GM19238 (cell line): Measurements from ENCODE around the gene CYSTM1.

Experiments used
- DNase-seq: peaks from one replicate; pipeline ENCODE4 v3.0.0; 2011; ENCODE audit warnings: low spot score; ENCODE audit not compliant: insufficient read length

The CYSTM1 gene

GRCh38 chr5:140174465-140175366 lies at the start of gene CYSTM1:
TSS of gene CYSTM1 (plus strand) at chr5:140175188. CDS start at chr5:140194466, 19,278 bp downstream.
- peak; percentile 85 for DNase-seq

GRCh38 chr5:140125637-140126036 lies 49.4 kb upstream of the CYSTM1 start, which contains the start of gene IGIP:
TSS of gene IGIP (plus strand) at chr5:140125937. CDS start at chr5:140128477, 2,540 bp downstream.
- no peak for DNase-seq

- DNase-seq, result no peak
Observed at GRCh38 chr5:140126315-140127012, 48.5 kb upstream of the CYSTM1 start.

- no peak for DNase-seq
Observed at GRCh38 chr5:140128376-140128775, 46.6 kb upstream of the CYSTM1 start.

- no peak for DNase-seq
Observed at GRCh38 chr5:140130949-140131733, 43.8 kb upstream of the CYSTM1 start.

GRCh38 chr5:140131967-140132409 lies 43.0 kb upstream of the CYSTM1 start:
- DNase-seq, result no peak

GRCh38 chr5:140133514-140134167 lies 41.3 kb upstream of the CYSTM1 start:
- no peak for DNase-seq

GRCh38 chr5:140134277-140134935 lies 40.6 kb upstream of the CYSTM1 start:
- no peak for DNase-seq

GRCh38 chr5:140135127-140135526 lies 39.9 kb upstream of the CYSTM1 start:
- no peak for DNase-seq

GRCh38 chr5:140136624-140137023 lies 38.4 kb upstream of the CYSTM1 start:
- DNase-seq, result no peak

- no peak for DNase-seq
Observed at GRCh38 chr5:140140435-140140834, 34.6 kb upstream of the CYSTM1 start.

- DNase-seq, result no peak
Observed at GRCh38 chr5:140141241-140141640, 33.7 kb upstream of the CYSTM1 start.

- no peak for DNase-seq
Observed at GRCh38 chr5:140142246-140142645, 32.7 kb upstream of the CYSTM1 start.

- DNase-seq, result no peak
Observed at GRCh38 chr5:140142856-140143255, 32.1 kb upstream of the CYSTM1 start.

- DNase-seq, result no peak
Observed at GRCh38 chr5:140143521-140144258, 31.3 kb upstream of the CYSTM1 start.

GRCh38 chr5:140145256-140145655 lies 29.7 kb upstream of the CYSTM1 start:
- DNase-seq, result no peak

- DNase-seq, result peak; percentile 67
Observed at GRCh38 chr5:140145818-140146522, 29.0 kb upstream of the CYSTM1 start.

- DNase-seq, result no peak
Observed at GRCh38 chr5:140146523-140146842, 28.5 kb upstream of the CYSTM1 start.

GRCh38 chr5:140147460-140147859 lies 27.5 kb upstream of the CYSTM1 start:
- no peak for DNase-seq
